ENCODE measurements around the gene TMEM30A.

TMEM30A gene

DNA sequence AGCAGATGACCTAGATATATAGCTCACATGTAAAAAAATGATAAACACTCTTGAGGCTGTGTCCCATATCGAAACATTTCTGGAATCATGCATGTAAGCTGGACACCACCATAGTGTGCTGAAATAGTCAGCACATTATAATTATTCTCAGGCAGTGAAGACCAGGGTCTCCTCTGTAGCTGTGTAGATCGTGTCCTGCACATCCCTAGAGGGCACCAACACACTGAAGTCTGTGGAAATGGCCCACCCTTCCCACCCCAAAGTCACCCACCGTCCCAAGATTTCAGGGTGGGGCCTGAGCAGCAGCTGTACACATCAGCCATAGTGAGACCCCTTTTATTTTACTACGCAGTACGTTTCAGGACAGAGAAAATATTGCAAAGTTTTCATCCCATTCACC, 21.0 kb upstream of the TMEM30A start:
- Histone ChIP-seq H3K36me3 (ENCODE audit: control insufficient read depth in 2 of 2, insufficient read depth in 1 of 2, low read length in 2 of 2) (no peaks in the 10 kb centered on the region), H3K9me3 (ENCODE audit: control insufficient read depth, insufficient read depth, low read depth, low read length) (no peaks in the 10 kb centered on the region), H3K4me1 (ENCODE audit: control insufficient read depth, insufficient read depth, low read length) (no peaks in the 10 kb centered on the region), H3K27ac (ENCODE audit: extremely low read depth, low read depth, low read length) (no peak overlapping the region), H3K4me3 (ENCODE audit: low read depth, low read length) (no peak overlapping the region)
- POLR2A ChIA-PET: interaction anchor here (0.6 to 1.2 kb wide), 2 partner anchors 30 to 219 kb away, joined by 3 to 4 read pairs; no protein-coding TSS in a partner anchor
- no peak for TF ChIP-seq RBAK (tag by site-specific recombination; IDR thresholded peaks at IDR 0.05)
- TF ChIP-seq ZNF354C (tag by site-specific recombination; IDR thresholded peaks at IDR 0.05; ENCODE audit: borderline replicate concordance, low read depth): no peak
- TF ChIP-seq, protein P1, sequence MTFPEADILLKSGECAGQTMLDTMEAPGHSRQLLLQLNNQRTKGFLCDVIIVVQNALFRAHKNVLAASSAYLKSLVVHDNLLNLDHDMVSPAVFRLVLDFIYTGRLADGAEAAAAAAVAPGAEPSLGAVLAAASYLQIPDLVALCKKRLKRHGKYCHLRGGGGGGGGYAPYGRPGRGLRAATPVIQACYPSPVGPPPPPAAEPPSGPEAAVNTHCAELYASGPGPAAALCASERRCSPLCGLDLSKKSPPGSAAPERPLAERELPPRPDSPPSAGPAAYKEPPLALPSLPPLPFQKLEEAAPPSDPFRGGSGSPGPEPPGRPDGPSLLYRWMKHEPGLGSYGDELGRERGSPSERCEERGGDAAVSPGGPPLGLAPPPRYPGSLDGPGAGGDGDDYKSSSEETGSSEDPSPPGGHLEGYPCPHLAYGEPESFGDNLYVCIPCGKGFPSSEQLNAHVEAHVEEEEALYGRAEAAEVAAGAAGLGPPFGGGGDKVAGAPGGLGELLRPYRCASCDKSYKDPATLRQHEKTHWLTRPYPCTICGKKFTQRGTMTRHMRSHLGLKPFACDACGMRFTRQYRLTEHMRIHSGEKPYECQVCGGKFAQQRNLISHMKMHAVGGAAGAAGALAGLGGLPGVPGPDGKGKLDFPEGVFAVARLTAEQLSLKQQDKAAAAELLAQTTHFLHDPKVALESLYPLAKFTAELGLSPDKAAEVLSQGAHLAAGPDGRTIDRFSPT (tag by site-specific recombination; IDR thresholded peaks at IDR 0.05): no peak
- TF ChIP-seq, protein P2, sequence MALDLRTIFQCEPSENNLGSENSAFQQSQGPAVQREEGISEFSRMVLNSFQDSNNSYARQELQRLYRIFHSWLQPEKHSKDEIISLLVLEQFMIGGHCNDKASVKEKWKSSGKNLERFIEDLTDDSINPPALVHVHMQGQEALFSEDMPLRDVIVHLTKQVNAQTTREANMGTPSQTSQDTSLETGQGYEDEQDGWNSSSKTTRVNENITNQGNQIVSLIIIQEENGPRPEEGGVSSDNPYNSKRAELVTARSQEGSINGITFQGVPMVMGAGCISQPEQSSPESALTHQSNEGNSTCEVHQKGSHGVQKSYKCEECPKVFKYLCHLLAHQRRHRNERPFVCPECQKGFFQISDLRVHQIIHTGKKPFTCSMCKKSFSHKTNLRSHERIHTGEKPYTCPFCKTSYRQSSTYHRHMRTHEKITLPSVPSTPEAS (tag by site-specific recombination; IDR thresholded peaks at IDR 0.05): no peak
- no peak for TF ChIP-seq ZNF585B (tag by site-specific recombination; IDR thresholded peaks at IDR 0.05)
- TF ChIP-seq, protein P3, sequence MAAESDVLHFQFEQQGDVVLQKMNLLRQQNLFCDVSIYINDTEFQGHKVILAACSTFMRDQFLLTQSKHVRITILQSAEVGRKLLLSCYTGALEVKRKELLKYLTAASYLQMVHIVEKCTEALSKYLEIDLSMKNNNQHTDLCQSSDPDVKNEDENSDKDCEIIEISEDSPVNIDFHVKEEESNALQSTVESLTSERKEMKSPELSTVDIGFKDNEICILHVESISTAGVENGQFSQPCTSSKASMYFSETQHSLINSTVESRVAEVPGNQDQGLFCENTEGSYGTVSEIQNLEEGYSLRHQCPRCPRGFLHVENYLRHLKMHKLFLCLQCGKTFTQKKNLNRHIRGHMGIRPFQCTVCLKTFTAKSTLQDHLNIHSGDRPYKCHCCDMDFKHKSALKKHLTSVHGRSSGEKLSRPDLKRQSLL (tag by site-specific recombination; IDR thresholded peaks at IDR 0.05): no peak
- TF ChIP-seq, protein P4, sequence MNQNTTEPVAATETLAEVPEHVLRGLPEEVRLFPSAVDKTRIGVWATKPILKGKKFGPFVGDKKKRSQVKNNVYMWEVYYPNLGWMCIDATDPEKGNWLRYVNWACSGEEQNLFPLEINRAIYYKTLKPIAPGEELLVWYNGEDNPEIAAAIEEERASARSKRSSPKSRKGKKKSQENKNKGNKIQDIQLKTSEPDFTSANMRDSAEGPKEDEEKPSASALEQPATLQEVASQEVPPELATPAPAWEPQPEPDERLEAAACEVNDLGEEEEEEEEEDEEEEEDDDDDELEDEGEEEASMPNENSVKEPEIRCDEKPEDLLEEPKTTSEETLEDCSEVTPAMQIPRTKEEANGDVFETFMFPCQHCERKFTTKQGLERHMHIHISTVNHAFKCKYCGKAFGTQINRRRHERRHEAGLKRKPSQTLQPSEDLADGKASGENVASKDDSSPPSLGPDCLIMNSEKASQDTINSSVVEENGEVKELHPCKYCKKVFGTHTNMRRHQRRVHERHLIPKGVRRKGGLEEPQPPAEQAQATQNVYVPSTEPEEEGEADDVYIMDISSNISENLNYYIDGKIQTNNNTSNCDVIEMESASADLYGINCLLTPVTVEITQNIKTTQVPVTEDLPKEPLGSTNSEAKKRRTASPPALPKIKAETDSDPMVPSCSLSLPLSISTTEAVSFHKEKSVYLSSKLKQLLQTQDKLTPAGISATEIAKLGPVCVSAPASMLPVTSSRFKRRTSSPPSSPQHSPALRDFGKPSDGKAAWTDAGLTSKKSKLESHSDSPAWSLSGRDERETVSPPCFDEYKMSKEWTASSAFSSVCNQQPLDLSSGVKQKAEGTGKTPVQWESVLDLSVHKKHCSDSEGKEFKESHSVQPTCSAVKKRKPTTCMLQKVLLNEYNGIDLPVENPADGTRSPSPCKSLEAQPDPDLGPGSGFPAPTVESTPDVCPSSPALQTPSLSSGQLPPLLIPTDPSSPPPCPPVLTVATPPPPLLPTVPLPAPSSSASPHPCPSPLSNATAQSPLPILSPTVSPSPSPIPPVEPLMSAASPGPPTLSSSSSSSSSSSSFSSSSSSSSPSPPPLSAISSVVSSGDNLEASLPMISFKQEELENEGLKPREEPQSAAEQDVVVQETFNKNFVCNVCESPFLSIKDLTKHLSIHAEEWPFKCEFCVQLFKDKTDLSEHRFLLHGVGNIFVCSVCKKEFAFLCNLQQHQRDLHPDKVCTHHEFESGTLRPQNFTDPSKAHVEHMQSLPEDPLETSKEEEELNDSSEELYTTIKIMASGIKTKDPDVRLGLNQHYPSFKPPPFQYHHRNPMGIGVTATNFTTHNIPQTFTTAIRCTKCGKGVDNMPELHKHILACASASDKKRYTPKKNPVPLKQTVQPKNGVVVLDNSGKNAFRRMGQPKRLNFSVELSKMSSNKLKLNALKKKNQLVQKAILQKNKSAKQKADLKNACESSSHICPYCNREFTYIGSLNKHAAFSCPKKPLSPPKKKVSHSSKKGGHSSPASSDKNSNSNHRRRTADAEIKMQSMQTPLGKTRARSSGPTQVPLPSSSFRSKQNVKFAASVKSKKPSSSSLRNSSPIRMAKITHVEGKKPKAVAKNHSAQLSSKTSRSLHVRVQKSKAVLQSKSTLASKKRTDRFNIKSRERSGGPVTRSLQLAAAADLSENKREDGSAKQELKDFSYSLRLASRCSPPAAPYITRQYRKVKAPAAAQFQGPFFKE (tag by site-specific recombination; IDR thresholded peaks at IDR 0.05; ENCODE audit: borderline replicate concordance): no peak
- TF ChIP-seq ZNF18 (tag by site-specific recombination; IDR thresholded peaks at IDR 0.05): no peak
- no peak for TF ChIP-seq ZNF596 (tag by site-specific recombination; IDR thresholded peaks at IDR 0.05)
- TF ChIP-seq ZNF555 (tag by site-specific recombination; conservative IDR thresholded peaks at IDR 0.05): no peak
- TF ChIP-seq PBX3 (CRISPR knock-in tag; IDR thresholded peaks at IDR 0.05): no peak
- no peak for TF ChIP-seq ZNF202 (tag by site-specific recombination; IDR thresholded peaks at IDR 0.05; ENCODE audit: borderline replicate concordance)
- CTCF ChIA-PET: interaction anchor here (0.7 to 1.8 kb wide), 10 partner anchors 8 to 388 kb away, joined by 3 to 8 read pairs (median 4); no protein-coding TSS in a partner anchor

Data from HEK293 (cell line).